DMS53 treated with DMSO at 0.1 percent for 48 hours (cell line): ENCODE data around the gene CLCN5.
A peak's percentile ranks its signal among the peaks of the same experiment; 100 is the strongest.
"Not testable (repeated sequence)": the region's sequence is repeated elsewhere in the genome, so short reads cannot be mapped to it uniquely, and the experiment has no call there.

Source experiments
- DNase-seq: peaks from one replicate; lab custom pipeline; 2025; ENCODE audit not compliant: unreplicated experiment; lab: John Stamatoyannopoulos, UW

Gene CLCN5

DNA sequence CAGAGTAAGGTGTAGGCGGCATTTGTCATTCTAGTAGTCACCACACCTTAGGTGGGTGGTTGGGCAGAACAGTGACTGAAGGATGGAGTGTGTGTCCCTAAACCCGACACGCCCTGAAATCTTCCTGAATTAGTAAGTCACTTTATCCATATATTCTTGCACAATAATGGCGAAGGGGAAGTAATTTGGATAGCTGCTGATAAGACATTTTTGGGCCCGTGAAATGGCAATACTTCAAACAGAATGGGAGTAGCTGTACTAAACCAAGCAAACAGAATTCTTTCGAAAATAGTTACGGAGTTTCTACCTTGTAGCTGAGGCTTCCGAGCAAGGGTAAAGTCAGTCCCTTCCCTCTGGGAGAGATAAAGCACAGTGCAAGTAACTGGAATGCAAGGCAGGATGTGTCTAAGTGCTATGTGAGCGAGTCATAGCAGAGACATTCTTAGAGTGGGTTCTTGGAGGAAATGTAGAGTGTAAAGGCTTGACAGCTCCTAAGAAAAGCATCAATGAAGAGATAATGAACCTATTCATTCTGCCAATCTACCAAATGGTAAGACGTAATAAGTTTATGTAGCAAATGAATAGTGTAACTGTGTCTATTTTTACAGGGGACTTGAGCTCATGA is 72.8 kb downstream of the CLCN5 start:
- no peak for DNase-seq

DNA sequence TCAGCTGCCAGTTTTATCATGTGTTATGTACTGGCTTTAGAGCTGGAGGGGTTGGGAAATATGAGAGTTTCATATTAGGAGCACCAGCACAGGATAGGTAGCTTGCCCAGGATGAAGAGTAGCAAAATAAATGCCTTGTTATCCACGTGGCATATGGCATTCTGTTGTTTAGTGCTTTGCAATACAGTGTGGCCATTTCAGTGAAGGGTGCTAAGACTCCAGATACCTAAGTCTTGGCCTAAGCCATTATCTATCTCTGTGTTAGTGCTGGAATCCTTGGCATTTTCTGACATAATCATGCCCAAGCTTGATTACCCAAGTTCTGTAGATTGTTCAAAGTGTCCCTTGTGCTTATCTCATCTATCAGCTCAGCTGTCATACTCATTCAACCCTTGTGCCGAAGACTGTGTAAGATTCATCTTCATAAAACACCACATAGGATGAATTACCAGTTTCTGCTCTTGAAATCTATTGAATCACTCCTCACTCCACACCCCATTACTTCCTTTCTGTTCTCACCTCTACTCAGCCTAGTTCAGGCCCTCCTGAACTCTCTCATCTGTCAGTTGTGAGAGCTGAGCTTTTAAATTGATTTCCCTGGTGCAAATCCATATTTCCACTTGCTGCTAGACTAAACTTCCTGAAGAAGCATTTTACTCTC is 73.5 kb downstream of the CLCN5 start:
- DNase-seq: no peak

DNA sequence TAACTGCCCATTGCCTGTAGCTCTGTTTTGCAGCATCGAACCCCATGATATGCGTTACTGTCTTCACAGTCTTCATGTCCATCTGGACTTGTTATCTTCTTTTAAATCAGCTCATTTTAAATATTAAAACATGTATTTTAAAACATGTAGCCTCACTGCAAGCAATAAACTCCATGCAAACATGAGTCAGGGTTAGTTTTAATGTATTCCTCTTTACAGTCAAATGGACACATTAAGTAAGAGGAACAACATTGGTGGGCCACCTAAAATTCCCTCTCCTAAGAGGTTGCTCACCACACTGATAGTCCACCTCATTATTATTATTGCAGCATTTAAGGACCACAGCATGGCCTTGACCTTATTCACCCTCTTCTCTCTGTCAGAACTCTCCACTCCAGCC is 74.1 kb downstream of the CLCN5 start:
- DNase-seq: no peak

DNA sequence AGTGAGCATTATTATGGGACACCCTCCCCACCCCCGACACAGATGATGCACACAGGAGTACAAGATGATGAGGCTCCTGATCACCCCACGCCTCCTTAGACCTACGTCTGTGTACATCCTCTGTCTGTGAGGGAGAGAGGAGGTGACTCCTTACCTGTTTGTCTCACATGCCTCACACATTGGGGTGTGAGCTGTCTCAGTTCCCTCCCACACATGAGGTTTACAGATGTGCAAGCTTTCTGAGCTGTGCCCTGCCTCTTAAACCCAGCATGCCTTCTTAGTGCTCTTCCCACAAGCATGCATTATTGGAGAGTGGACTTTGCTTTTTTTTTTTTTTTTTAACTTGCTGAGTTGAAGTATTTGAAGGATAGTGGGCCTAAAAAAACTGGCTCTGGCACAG is 76.7 kb downstream of the CLCN5 start:
- no peak for DNase-seq

DNA sequence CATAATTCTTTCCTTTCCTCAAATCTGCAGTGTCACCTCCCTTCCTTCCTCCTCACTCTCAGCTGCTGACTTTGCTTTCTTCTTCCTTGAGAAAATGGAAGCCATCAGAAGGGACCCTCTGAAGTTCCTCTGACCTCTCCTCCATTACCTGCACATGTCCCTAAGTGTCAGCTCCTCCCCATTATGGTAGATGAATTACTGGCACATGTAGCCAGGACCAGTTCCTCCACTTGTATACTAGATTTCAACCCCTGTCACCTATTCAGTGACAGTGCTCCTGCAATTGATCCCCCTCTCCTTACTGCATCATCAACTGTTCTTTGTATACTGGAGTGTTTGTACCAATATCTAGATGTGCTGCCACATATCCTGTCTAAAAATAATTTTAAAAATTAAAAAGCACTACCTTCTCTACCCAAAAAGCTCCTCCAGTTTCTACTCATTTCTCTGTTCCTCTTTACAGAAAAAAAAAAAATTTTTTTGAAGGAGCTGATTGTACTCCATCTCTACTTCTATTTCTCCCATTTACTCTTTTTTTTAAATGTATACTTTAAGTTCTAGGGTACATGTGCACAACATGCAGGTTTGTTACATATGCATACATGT is 78.6 kb downstream of the CLCN5 start:
- no peak for DNase-seq

DNA sequence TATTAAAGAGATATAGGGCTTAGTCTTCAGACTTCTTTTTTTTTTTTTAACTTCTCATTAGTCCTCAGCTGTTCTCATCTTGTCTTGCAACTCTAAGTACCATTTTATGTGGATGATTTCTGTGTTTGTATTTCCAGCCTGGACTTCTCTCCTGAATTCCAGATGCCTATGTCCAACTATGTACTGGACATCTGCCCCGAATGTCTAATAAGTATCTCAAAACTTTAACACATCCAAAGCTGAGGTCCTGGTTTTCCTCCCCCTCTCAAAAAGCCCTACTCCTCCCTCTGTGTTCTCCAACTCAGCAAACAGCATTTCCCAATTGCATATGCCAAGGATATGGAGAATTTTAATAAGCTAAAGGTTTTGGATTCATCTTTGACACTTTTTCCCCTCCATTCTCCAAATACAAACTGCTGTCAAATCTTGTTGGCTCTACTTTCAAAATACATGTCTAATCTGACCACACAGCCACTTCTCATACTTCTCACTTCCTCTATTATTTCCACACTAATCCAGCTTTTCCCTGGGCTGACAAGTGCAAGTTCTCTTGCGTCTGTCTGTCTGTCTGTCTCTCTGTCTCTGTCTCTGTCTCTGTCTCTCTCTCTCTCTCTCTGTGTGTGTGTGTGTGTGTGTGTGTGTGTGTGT is 79.8 kb downstream of the CLCN5 start:
- DNase-seq: no peak

DNA sequence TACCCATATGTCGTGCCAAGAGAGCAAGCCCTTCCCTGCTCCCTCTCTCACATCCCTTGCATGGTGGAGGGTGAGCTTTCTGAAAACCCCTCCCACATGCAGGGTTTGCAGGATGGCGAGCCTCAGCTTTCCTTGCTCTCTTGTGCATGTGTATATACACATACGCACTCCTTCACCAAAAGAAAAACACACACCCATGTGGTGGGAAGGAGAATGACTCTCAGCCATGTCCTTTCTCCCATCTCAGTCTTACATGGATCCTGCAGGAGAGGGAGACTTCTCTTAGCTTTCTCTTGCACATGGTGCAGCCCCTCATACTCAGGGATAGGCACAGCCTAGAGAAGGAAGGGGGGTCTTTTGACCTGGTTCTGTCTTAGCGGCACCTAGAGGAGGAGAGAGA is 81.1 kb downstream of the CLCN5 start:
- no peak for DNase-seq

DNA sequence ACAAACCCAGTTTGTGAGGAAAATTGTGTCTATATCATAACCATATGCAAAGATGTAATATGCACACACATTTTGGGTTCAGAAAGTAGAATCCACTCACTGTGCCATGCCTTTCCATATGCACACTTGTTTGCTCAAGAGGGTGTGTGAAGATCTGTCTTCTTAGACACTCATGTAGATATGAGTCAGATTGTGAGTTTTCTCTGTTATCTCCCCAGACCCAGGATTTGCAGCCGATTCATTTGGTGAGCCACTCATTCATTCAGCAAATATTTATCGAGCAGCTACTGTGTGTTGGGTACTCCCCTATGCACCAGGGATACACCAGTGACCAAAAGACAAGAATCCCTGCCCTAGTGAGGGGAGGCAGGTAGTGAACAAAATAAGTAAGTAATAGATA is 81.5 kb downstream of the CLCN5 start:
- no peak for DNase-seq

DNA sequence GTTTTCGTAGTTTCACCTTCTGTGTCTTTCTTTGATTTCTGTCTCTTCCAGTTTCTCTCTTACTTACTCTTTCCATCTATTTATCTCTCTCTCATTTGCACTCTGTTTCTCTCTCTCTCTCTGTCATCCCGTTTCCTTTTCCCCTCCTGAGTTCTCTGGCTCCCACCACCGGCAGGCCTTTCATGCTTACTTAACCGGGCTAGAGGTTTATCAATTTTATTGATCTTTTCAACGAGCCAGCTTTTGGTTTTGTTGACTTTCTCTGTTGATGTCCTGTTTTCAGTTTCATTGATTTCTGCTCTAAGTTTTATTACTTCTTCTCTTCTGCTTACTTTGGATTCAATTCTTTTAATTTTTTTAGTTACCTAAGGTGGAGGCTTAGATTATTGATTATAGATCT is 103.2 kb downstream of the CLCN5 start:
- DNase-seq: not testable (repeated sequence)

DNA sequence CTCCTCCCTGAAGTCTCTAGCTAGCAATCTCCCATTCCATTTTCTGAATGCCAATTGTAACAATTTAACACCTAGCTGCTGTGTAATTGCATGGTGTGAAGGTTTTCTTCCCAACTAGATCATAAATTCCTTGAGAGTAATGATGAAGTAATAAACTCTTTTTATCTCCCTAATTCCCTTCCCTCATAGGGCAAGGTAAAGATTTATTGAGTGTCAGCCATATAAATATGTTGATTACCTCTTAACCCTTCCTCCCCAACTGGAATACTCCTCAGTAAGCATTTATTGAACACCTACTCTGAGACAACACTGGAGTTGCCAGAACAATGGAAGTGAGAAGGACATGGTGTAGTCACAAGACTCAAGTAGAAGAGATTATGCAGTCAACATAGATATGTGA is 112.7 kb downstream of the CLCN5 start:
- no peak for DNase-seq

DNA sequence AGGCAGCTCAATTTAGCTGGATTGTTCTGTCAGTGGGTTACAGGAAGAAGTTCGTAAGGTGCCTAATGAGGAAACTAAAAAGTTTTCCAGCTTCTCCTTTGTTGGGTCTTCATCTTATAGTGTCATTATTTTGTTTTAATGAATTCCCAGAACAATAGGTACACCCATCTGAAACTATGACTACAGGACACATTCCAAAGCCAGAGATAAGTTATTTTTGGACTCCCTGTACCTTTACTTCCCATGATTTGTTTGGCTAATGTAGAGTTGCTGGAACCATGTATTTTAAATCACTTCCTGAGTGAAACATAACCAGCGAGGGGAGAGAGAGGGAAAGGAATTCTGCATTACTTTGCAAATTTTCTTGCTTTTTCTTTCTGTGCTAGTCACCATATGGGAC is 114.0 kb downstream of the CLCN5 start:
- no peak for DNase-seq

DNA sequence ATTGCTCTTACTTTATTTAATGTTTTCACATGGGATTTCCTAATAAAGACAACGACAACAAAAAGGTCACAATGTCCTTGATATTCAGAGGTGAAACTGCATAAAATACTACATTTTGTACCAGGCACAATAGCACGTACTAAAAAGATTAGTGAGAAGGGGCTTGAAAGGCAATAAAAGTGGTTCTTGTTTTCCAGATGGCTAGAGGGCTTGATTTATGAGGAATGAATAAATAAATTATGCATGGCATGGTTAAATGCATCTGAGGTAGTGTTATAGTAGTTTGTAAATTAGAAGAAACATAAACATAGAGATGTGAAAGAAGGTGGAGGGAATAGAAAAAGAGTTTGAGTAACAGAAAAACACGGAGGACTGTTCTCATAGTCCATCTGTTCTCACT is 123.4 kb downstream of the CLCN5 start:
- DNase-seq: no peak

DNA sequence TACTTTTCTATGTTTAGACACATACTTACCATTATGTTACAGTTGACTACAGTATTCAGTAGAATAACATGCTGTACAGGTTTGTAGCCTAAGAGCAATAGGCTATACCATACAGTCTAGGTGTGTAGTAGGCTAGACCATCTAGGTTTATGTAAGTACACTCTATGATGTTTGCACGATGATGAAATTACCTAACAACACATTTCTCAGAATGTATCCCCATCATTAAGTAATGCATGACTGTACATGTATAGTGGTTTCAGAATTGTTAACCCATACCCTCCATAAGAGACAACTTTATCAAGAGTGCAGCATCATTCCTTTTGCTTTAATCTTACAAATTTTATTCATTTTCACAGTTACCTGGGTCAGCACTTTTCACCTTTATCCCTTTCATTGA is 126.8 kb downstream of the CLCN5 start:
- no peak for DNase-seq

DNA sequence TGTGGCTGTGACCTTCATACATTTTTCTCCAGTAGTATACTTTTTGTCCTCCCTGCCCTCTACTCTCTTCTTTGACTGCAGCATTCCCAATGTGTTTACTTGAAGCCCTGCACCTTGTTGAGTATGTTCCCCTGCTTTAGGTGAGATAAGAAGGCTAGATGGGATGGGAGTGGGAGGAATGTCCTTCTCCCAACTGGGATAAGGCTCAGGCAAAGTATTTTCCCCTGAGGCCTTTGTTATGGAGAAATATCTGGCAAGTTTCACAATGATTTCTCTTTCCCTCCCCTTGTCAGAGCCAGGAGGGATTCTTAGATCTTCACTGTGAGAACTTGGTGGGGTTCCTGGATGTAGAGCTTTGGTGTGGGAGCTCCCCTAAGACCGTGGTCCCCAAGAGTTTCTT is 131.8 kb downstream of the CLCN5 start:
- DNase-seq: no peak

DNA sequence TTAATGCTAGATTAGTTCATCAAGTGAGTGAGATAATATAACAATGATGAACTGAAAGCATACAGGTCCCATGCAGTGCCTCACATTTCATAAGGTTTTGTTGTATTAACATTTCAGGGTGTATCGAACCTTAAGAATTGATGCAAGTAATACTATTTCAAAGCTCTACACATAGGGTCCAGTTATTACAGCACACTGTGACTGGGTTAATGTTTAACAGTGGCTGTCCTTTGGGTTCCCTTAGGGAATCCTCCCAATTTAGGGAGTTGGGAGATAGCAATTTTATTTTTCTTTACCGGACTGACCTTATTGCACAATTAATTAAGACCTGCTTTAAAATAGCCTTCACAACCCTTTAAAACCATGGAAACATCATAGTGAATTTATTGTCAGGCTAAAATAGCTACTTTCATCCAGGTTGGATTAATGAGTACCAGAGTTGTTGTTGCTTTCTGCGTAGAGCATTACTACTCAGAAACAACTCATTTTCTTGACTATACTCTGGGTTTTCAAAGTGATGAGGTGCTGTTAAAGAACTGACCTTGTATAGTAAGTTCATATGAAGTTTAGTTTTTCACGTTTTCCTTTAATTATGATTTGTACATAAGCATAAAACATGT is 144.0 kb downstream of the CLCN5 start:
- DNase-seq: no peak

DNA sequence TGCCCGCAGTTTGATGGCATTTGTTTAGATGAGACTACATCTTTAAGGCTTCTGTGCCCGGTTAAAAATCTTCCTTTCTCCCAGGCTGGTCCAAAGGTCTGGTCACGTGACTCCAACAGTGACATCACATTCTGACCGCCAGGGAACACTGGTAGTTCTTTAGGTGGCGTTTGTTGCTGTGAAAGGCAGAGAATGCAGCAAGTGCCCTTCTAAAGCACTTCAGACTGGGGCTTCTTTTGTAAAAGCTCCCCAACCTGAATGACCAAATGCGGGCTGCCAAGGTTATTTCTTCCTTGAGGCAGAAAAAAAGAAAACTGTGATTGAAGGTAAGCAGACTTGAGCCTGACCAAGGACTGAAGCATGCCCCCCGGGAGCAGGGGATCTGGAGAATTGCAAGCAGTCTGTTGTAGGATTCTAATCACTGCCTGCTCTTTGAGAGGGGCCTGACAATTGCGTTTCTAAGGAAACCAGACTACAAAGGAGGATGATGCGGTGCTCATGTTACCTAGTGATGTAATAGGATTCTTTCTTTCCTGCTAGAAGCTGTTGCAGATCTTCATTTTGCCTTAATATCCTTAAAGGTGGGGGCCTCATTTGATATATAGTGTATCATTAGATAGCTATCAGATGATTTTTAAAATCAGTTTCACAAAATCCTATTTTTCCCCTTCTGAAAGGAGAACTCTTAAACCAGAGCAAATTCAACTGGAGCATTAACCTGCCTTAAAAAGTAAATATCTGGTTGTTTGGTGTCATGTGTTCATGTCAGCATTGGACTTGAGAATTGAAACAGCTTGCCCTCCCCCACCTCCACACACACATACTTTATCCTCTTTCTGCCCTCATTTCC is 145.3 kb downstream of the CLCN5 start:
- peak; percentile 63 for DNase-seq

DNA sequence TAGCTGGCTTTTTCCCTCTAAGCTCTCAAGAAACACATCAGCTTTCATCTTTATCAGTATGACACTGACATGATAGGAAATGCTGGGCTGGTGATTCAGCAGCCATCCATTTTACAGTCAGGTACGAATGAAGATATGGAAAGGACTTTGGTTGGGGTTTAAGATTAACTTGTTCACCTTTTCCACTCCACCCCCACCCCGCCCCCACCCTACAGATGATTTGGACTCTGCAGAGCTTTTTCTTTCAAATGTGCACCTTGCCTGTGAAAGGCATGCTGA is 145.8 kb downstream of the CLCN5 start:
- DNase-seq: no peak

DNA sequence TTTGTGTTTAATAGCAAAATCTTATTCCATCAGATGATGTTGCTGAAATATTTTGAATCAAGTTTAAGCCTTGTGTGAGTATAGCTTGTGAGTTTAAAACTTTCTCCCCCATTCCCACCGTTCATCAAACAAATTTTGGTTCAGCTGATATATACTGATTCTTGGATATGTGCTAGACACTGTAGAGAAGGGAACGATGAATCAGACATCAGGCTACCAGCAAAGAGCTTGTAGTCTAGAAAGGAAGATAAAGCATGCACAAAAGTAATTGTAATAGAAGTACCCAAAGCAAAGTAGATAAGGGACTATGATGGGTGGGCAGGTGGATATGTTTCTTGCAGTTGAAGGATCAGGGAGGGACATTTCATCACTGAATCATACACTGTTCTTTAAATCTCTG is 146.5 kb downstream of the CLCN5 start:
- DNase-seq: no peak

DNA sequence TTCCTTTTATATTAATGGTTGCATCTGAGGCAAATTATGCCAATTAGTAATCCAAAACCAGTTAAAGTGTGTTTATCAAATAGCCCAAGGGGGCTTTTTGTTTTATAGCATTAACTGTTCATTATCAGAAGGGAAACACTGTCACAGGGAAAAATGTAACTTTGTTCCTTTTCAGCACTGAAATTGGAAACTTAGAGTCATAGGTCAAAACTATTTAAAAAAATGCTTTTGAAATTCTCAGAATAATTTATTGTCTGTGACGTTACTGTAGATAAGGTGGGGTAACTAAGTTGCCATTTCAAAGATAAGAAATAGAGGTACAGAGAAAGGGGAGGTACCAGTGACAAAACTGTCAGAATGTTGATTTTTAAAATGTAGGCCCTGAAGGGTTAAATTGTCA is 149.1 kb downstream of the CLCN5 start:
- no peak for DNase-seq

DNA sequence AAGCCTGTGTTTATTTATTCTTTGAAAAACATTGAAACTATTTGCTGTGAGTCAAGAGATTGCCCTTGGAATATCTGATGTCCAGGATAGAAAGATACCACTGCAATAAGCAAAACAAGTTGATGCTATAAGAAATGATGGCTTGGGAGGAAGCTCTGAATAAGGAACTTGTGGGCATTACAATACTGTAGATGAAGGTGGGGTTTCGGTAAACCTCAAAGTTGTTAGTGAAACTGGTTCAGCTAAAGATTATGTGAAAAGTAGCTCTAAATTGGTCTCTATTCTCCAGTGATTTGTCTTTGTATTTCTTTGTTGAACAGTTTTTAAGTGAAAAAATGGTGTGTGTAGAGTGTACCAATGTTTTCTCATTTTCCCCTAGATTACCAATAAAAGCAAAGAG is 149.7 kb downstream of the CLCN5 start:
- DNase-seq: no peak

DNA sequence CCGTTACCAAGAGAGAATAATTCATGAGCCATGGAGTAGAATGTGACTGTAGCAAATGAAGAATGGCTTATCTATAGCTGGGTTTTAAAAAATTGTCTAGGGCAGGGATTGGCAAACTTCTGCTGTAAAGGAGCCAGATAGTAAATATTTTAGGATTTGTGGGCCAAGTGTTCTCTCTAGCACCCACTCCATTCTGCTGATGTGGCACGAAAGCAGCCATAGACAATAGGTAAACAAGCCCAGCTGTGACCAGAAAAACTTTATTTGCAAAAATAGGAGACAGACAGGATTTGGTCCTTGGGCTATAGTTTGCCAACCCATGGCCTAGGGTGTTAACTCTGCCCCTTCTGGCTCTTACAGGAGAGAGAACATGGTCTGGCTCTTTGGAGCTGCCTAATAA is 151.2 kb downstream of the CLCN5 start:
- DNase-seq: no peak
